Nucleus accumbens (tissue), 56 donors: ENCODE measurements around the gene KRT28.
"Not testable (repeated sequence)": the region's sequence is repeated elsewhere in the genome, so short reads cannot be mapped to it uniquely, and the experiment has no call there.

Experiments
- DNase-seq, 56 donors: peaks; one replicate each; lab custom pipeline; 2025; lab: John Stamatoyannopoulos, UW

KRT28 gene

DNA sequence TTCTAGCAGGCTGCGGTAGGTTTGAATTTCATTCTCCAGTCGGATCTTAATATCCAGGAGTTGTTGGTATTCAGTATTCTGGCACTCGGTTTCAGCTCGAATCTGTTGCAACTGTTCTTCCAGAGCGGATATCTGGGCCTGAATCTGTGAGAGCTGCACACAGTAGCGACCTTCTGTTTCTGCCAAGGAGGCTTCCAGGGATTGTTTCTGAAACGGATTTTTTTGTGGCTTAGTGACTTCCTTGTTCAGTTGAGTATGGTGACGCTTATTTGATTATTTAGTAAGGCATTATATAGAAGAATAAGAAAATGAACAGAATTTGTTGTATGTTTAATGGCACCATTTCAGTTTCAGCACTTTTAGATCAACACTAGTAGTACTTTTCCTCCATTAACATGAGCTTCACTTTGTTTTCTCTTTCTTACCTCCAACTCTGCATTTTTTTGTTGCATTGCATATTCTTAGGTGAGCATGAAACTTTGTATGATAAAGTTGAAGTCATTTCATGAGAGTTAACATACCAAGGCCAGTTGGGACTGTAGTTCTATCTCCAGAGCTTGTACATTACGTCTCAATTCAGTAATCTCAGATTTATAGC is 19.9 kb upstream of the KRT28 start:
- peak in 1 of 56 donors; percentile 1 for DNase-seq

DNA sequence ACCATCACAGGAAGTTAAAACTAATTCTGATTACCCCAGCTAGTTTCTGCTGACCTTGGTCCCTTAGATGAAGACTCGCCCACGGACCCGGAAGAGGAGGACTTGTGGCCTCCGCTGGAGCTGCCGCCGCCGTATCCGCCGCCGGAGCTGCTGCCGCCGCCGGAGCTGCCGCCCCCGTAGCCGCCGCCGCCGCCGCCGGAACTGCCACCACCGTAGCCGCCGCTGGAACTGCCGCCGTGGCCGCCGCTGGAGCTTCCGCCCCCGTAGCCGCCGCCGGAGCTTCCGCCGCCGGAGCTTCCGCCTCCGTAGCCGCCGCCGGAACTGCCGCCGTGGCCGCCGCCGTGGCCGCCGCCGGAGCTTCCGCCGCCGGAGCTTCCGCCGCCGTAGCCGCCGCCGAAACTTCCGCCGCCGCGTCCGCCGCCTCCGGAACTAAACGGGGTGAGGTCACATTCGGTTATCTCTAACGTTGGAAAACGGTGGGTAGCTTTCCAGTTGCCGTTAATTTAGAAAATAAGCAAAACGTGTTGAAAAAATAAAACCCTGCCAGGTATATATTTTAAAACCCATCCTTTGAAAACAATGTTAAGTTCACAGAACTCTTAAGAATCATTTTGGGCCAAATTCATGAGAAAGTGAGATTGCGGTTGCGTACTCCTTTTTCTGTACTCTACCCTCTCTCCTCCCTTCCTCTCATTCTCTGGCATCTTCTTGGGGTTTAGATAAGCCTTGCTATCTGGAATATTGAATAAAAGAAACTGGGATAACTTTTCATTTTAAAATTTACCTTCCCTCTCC is 19.2 kb upstream of the KRT28 start:
- DNase-seq: peak in 53 of 56 donors; percentile 30 to 86 (median 65)

DNA sequence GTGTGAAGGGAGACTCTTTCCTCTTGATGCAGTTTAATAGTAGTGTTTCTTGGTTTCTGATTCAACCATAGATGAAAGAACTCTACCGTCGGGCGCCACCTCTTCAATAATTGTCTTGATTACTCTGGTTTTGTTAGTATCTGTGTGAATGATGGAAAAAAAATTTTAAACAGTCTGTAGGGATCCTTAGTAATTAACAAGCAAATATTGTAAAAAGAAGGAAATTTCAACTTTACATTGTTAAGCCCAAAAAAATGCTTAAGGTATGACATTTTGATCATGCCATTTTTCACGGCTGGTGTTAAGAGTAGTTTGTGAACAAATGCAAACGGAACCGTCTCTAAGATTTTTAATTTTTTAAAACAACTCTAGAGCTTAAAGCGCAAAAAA is 18.6 kb upstream of the KRT28 start:
- no peak for DNase-seq

DNA sequence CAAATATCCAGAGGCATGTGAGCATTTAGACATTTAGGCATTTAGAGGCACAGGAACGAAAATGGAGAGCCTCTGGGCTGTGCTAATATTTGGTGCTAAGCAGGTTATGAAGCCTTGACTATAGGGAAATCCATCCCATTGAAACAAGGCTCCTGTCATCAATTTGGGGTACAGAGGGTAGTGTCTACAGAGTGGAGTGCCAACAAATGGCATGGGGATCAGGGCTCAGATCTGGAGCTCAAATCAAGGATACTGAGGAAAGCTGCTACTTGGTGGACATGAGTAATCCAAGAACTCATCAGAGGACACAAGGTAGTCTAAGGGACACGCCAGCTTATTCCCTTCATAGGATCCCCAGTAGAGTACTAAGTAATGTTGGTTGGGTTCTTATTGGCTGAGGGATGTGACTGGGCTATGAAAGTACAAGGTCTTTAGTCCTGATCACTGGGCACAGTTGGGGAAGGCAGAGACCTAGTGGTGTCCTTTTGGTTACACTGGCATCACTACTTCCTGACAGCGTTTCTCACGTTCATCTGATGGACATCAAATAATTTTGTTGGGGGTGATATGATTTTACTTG is 17.4 kb upstream of the KRT28 start:
- no peak for DNase-seq

DNA sequence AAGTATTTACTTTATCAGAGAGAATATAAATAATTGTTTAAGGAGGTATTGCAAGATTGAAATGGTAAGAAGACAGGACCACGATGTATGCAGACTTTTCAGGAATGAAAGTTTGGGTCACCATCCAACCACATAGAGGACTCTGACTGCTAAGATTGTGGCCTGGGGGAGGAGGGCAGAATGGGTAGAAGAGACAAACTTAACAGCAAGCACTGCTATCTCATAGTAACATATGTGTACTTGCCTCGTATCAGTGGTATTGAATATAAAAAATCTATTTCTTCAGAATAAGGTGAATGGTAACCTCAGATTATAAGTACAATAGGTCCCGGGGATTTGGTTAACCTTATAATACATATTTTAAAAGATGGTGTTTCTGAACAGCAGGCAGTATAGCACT is 16.8 kb upstream of the KRT28 start:
- no peak for DNase-seq

DNA sequence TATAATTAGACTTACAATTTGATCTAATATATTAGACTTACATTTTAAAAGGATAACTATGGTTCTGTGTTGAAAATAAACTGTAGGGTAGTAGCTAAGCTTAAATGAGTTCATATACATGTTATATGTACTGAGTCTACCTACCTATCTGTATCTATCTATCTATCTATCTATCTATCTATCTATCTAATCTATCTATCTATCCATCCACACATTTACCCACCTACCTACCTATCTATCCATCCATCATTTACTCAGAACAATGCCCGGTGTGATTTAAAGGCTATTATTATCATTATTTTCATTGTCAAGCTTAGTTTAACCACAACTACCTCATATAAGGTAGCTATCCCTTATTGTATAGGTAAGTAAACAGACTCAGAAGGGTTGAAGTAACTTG is 15.6 kb upstream of the KRT28 start:
- no peak for DNase-seq

DNA sequence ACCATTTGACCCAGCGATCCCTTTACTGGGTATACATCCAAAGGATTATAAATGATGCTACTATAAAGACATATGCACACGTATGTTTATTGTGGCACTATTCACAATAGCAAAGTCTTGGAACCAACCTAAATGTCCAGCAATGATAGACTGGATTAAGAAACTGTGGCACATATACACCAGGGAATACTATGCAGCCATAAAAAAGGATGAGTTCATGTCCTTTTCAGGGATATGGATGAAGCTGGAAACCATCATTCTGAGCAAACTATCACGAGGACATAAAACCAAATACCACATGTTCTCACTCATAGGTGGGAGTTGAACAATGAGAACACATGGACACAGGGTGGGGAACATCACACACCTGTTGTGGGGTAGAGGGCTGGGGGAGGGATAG is 14.9 kb upstream of the KRT28 start:
- DNase-seq: not testable (repeated sequence)

DNA sequence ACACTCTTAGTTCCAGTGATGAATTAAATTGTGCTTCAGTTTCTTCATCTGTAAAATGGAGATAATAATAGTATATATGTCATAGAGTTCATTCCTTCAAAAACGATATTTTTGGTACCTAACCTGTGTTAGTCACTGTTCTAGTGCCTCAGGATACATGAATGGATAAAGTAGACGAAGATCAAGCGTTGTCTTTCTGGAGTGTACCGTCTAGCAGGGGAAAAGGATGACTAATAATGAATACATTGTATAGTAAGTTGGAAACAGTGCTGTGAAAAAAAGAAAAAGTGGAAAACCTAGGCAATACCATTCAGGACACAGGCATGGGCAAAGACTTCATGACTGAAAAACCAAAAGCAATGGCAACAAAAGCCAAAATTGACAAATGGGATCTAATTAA is 14.0 kb upstream of the KRT28 start:
- no peak for DNase-seq

DNA sequence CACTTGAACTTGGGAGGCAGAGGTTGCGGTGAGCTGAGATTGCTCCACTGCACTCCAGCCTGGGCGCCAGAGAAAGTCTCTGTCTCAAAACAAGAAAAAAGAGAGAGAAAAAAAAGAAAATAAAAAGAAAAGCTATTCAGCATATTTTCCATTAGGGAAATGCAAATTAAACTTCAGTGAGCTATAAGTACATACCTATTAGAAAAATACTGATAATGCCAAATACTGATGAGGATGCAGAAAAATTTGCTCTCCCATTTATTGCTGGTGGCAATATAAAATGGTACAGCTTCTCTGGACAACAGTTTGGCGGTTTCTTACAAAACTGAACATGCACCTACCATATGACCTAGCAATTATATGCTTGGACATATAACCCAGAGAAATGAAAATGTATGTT is 12.9 kb upstream of the KRT28 start:
- DNase-seq: no peak

DNA sequence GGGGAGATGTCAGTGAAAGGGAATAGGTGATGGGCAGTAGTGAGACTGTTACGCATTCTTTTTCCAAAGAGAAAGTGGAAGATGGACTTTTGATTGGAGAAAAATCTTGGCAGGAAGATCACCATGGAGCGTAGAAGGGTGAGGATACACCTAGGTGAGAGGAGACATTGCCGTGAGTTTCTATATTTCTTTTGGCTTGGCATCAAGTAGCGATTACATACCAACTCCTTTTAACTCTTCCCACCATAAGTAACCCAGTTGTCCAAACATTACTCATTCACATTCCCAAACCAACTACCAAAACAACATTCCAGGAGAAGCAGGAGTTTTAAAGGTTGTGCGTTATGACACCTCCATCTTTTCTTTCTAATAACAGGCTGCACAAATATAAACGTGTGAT is 10.7 kb upstream of the KRT28 start:
- DNase-seq: no peak

DNA sequence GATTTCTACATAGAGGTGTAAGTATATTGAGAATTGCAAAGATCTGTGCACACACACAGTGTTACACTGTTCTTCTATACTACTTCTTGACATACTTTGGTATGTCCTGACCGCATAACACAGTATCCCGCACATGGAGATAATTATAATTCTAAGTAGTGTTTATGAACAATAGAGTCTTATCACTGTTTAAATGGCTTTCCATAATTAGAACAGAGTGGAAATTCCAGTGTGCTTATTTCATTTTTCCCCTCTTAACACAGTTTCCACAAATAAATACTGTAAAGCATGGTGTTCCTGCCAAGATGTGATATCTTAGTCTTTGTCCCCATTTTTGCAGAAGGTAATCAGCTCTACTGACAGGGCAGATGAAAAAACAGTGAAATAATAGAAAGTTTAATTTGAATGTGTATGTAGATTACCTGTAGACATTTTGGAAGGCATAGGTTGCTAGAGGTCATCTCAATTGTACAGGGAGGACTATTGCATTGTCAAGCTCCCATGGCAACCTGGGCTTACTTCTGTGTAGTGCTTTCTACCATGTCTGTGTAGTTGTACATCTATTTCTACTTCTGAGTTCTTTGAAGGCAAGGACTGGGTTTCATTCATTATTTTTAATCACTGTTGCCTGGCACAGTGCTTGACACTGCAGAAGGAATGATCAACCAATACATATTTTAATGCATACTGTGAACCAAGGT is 10.1 kb upstream of the KRT28 start:
- no peak for DNase-seq

DNA sequence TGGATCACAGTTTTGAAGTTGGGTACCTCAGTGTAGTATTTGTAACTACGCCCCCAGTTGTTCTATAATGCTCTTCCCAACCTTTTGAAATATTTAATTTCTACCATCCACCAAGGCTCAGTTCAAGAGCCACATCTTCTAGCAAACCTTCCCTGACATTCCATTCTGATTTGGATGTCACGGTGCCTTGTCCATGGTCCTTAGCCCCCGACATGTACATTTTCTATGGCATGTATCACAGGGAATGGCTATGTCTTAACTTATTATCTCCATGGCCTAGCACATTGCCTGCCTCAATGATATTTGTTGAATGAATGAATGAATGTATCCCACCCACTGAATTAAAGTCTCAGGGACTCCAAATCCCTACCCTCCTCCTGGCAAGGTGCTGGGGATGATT is 6.4 kb upstream of the KRT28 start:
- DNase-seq: no peak

DNA sequence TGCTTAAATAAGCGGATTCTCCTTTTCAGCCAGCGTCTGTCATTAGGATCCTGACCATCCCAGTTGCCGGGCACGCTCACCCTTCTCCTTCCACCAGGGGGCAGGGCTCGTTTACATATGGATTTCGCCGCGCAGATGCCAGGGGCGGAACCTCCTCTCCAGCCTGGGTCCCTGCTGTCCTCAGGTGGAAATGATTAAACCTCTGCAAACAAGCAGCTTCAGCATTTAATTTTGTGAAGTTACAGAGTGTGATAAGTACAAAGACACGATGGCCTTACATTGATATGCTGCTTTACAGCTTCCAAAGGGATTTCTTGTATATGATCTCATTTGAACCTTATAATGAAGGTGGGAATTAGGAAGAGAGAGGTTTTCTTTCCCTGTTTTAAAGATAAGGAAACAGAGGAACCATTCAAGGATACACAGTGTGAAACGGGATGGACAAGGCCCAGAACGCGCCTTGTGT is 3.9 kb upstream of the KRT28 start:
- DNase-seq: peak in 28 of 56 donors; percentile 2 to 51 (median 12)

DNA sequence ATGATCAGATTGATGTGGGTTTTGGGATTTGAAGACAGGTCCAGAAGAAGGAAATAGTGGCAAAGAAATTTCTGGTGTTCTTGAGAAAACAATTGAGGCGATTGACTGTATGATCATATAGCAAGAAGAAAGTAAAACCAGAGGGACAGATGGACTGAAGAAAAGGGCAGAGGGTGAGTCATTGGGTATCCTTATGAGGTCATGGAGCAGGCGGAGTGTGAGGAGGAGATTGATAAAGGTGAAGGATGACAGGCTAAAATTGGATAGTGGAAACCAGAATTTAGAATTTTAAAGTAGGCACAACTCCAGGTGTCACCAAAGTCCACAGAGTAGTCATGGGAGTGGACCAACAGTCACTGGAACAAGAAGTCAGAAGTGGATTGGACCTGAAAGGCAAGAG is 1.4 kb upstream of the KRT28 start:
- no peak for DNase-seq

DNA sequence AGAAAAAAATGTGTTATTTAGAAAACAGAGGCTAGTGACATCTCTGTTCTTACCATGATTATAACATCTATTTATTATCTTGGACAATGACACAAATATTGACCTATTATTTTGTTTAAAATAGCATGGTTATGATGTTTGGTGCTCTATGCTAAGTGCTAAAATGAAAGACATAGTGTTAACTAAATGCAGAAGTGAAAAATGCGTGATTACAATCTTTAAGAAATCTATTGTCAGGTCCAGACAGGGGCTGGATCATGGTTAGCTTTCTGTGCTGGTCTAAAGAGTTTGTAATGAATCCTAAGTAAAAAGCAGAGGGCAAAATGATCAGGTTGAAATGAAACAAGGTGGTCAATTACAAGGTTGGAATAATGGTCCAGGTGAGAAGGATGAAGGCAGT is 622 bp upstream of the KRT28 start:
- no peak for DNase-seq

DNA sequence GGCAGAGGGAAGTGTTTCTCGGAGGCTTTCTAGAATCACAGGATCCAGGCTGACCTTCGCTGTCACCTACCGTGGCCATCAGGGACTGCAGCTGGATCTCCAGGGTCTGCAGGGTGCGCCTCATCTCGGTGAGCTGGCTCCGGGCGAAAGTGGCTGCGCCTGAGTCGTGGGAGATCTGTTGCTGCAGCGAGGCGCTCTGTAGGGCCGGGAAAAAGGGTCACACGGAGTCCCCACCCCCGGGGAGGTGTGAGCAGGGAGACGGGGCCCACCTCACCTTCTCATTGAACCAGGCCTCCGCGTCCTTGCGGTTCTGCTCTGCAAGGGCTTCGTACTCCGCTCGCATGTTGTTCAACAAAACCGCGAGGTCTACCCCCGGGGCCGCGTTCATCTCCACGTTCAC is 2.9 kb downstream of the KRT28 start:
- DNase-seq: no peak

DNA sequence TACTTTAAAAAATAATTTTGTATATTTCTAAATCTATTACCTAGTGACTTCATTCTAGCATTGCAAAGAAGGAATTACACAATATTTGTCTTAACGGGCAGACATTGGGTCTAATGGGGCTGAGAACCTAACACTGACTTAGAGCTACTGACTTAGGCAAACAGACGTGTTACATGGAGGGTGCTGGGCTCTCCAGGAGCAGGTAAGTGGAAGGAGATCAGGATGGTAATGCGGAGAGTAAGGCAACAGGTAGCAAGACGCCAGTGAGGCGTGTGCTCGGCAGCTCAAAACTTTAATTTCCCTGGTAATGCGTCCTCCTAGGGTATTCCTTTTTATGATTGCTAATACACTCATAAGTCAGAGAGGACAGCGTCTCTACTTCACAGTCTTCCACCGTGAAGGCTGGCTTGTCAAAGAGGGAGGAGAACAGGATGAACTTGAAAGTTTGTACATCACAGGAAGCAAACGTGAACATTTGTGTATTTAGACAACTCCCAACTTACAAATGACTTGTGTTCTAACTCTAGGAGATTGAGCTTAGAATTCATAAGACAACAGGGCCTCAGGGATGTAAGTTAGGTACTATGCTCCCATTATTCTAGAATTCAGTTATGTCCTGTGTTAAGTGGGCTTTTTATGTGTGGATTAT is 4.6 kb downstream of the KRT28 start:
- DNase-seq: no peak

DNA sequence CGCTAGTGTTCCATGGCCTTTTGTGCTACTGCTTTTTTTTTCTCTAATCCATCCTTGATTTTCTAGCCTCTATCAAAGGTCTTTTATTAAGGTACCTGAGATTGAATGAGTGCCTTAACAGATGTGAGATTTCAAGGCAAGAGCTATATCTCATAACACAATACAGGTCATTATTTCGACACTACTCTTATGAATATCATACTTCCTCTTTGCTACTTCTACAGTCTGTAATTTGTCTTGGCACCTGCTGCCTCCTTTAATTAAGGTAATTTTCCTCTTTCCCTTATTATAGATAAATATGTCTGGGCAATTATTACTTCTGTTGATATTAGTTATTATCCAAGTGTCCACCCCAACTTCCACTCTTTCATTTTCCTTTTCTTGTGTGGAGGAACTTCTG is 5.3 kb downstream of the KRT28 start:
- DNase-seq: no peak

DNA sequence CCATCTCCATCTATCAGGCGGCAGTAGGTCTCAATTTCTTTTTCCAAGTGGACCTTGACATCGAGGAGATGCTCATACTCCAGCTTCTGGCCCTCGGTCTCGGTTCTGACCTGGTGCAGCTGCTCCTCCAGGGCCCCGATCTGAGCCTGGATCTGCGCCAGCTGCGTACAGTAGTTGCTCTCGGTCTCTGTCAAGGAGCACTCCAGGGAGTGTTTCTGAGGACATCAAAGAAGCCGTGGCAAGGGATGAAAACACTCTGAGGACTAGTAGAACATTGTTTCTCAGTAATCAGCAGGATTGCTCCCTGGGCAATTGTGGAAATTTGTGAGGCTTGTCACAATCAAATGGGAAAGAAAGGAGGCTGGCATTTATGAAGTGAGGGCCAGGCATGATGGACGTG is 5.9 kb downstream of the KRT28 start:
- DNase-seq: no peak

DNA sequence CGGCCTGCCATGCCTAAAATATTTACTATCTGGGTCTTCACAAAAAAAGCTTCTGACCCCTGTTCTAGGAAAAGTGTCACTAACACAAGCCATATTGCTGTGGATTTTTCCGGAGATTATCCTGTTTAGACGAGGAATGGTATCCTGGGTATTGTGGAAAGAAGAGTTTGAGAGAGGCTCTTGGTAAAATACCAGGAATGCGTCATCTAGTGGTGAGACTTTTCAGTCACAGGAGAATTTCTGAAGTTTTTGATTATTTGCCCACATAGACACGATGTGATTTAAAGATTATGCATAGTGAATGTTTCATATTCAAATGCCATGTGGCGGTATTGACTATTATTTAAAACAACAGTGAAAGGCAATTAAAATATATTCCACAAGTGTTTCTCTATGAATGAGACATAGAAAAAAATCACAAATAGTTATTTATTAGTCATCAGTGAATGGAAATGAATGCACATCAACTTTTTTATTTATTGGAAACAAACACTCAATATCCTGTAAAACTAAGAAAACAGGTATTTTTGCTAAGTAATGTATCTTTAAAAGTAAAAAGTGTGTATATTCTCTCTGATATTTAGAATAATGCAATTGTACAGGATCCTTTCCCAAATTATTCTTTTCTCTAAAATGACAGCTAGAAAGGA is 7.8 kb downstream of the KRT28 start:
- no peak for DNase-seq
